Stomach (tissue), 4 donors: ENCODE measurements around the gene DCLRE1A.

Source experiments
- CTCF ChIP-seq, 7 experiments: fragments of 450-650 bp in 4 of 7; fragments of 200-600 bp in 3 of 7; sonication (generic) in 3 of 7; IDR thresholded peaks; one replicate each; pipeline ENCODE4 v1.5.1; 2016 to 2019; ENCODE audit warnings: antibody characterized with exemption in 7 of 7, control low read depth in 2 of 7, mild to moderate bottlenecking in 1 of 7
- EP300 ChIP-seq: sonication (generic); formaldehyde crosslinking; IDR thresholded peaks from one replicate; pipeline ENCODE4 v1.6.1; 2017; ENCODE audit warnings: antibody characterized with exemption
- POLR2A ChIP-seq, 4 donors: fragments of 450-650 bp; IDR thresholded peaks; one replicate each; pipeline ENCODE4 v1.6.1; 2016; ENCODE audit warnings: antibody characterized with exemption in 4 of 4, control low read depth in 2 of 4, mild to moderate bottlenecking in 1 of 4, moderate library complexity in 1 of 4

DNA sequence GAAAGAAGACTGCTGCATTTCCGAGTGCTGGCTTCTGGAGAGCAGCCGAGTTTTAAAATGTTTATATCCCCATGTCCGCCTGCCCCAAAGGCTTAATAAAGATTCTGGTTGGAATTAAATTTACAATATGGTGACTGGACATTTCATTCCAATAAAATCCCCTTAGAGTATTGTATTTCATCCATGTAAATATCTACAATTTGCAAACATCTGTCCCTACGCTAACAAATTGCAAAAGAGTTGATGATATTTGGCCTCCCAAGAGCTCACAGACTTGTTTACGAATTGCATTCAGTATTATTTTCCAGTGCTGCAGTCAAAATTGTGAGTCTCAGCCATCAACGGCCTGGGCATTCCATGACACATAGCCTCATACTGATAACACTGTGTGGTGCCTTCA lies 52.3 kb downstream of the DCLRE1A start:
- no peak for TF ChIP-seq CTCF (IDR thresholded peaks at IDR 0.05)
- no peak for TF ChIP-seq POLR2A (IDR thresholded peaks at IDR 0.05)
- TF ChIP-seq EP300: no peak
